ENCODE results near the gene SLX4.
A peak's percentile ranks its signal among the peaks of the same experiment; 100 is the strongest.
"Not testable (repeated sequence)": the region's sequence is repeated elsewhere in the genome, so short reads cannot be mapped to it uniquely, and the experiment has no call there.

Gene SLX4

GRCh38 chr16:3611146-3611975 is at the start of gene SLX4:
TSS of gene SLX4 (minus strand) at chr16:3611606. CDS start at chr16:3608964, 2,642 bp downstream.
- no peak for TF ChIP-seq JUND (IDR thresholded peaks at IDR 0.05; ENCODE audit: low read depth)
- DNase-seq (ENCODE audit: low read depth in 1 of 2, low spot score in 1 of 2): peak; percentile 95 to 97
- in situ Hi-C loops (cut with HindIII; ENCODE audit: low pct_unique_long_range_greater_than_20kb, low sequenced_read_pairs): no loop called here

- in situ Hi-C loops (cut with HindIII; ENCODE audit: low pct_unique_long_range_greater_than_20kb, low sequenced_read_pairs): no loop called here
- TF ChIP-seq JUND (IDR thresholded peaks at IDR 0.05; ENCODE audit: low read depth): no peak
- DNase-seq (ENCODE audit: low read depth in 1 of 2, low spot score in 1 of 2): no peak
Measured at GRCh38 chr16:3659251-3659650, 47.8 kb upstream of the SLX4 start.

GRCh38 chr16:3656491-3657468 is 45.4 kb upstream of the SLX4 start:
- TF ChIP-seq JUND (IDR thresholded peaks at IDR 0.05; ENCODE audit: low read depth): no peak
- in situ Hi-C loops (cut with HindIII; ENCODE audit: low pct_unique_long_range_greater_than_20kb, low sequenced_read_pairs): no loop called here
- DNase-seq (ENCODE audit: low read depth in 1 of 2, low spot score in 1 of 2): no peak

- DNase-seq (ENCODE audit: low read depth in 1 of 2, low spot score in 1 of 2); in situ Hi-C loops (cut with HindIII; ENCODE audit: low pct_unique_long_range_greater_than_20kb, low sequenced_read_pairs): not testable (repeated sequence)
Measured at GRCh38 chr16:3656160-3656490, 44.7 kb upstream of the SLX4 start.

- TF ChIP-seq JUND (IDR thresholded peaks at IDR 0.05; ENCODE audit: low read depth): no peak
- in situ Hi-C loops (cut with HindIII; ENCODE audit: low pct_unique_long_range_greater_than_20kb, low sequenced_read_pairs): no loop called here
Measured at GRCh38 chr16:3655396-3656159, 44.2 kb upstream of the SLX4 start.

GRCh38 chr16:3655030-3655395 is 43.6 kb upstream of the SLX4 start:
- no peak for DNase-seq (ENCODE audit: low read depth in 1 of 2, low spot score in 1 of 2)
- in situ Hi-C loops (cut with HindIII; ENCODE audit: low pct_unique_long_range_greater_than_20kb, low sequenced_read_pairs): no loop called here
- TF ChIP-seq JUND (IDR thresholded peaks at IDR 0.05; ENCODE audit: low read depth): no peak

More at GRCh38 chr16:3655396-3656159, 44.2 kb upstream of the SLX4 start:
- DNase-seq (ENCODE audit: low read depth in 1 of 2, low spot score in 1 of 2): no peak

- DNase-seq (ENCODE audit: low read depth in 1 of 2, low spot score in 1 of 2): peak in 1 of 2 experiments; percentile 74
- in situ Hi-C loops (cut with HindIII; ENCODE audit: low pct_unique_long_range_greater_than_20kb, low sequenced_read_pairs): no loop called here
- TF ChIP-seq JUND (IDR thresholded peaks at IDR 0.05; ENCODE audit: low read depth): no peak
Measured at GRCh38 chr16:3654249-3654991, 43.0 kb upstream of the SLX4 start, which contains the start of gene DNASE1. TSS of gene DNASE1 (plus strand) at chr16:3654691. CDS start at chr16:3655374, 683 bp downstream.

GRCh38 chr16:3652373-3653195 is 41.2 kb upstream of the SLX4 start:
- in situ Hi-C loops (cut with HindIII; ENCODE audit: low pct_unique_long_range_greater_than_20kb, low sequenced_read_pairs): no loop called here
- no peak for TF ChIP-seq JUND (IDR thresholded peaks at IDR 0.05; ENCODE audit: low read depth)
- DNase-seq (ENCODE audit: low read depth in 1 of 2, low spot score in 1 of 2): no peak

GRCh38 chr16:3651461-3652372 is 40.3 kb upstream of the SLX4 start:
- in situ Hi-C loops (cut with HindIII; ENCODE audit: low pct_unique_long_range_greater_than_20kb, low sequenced_read_pairs): no loop called here
- TF ChIP-seq JUND (IDR thresholded peaks at IDR 0.05; ENCODE audit: low read depth): no peak
- DNase-seq (ENCODE audit: low read depth in 1 of 2, low spot score in 1 of 2): no peak

GRCh38 chr16:3650631-3651265 is 39.3 kb upstream of the SLX4 start:
- DNase-seq (ENCODE audit: low read depth in 1 of 2, low spot score in 1 of 2): no peak
- in situ Hi-C loops (cut with HindIII; ENCODE audit: low pct_unique_long_range_greater_than_20kb, low sequenced_read_pairs): no loop called here

More at GRCh38 chr16:3650631-3651265, 39.3 kb upstream of the SLX4 start:
- no peak for TF ChIP-seq JUND (IDR thresholded peaks at IDR 0.05; ENCODE audit: low read depth)
